MG63 (cell line): ENCODE measurements around the gene CDK11B. TPM values are rescaled to one million over a fixed set of nuclear protein-coding genes. Genes with fewer than 3 reads are reported as not detected.
A peak's percentile ranks its signal among the peaks of the same experiment; 100 is the strongest.

ENCODE experiments used
- DNase-seq: peaks from one replicate; pipeline ENCODE4 v3.0.0-alpha.2; 2020
- H3K27me3 ChIP-seq: fragments of 250-450 bp; sonication (Bioruptor Pico); 2 replicates; pipeline ENCODE4 v1.5.1; 2020; ENCODE audit warnings: mild to moderate bottlenecking, moderate library complexity
- H3K36me3 ChIP-seq: fragments of 250-450 bp; sonication (Bioruptor Pico); 2 replicates; pipeline ENCODE4 v1.5.1; 2020; ENCODE audit warnings: mild to moderate bottlenecking, moderate library complexity
- H3K4me3 ChIP-seq: fragments of 250-450 bp; sonication (Bioruptor Pico); 2 replicates; pipeline ENCODE4 v1.5.1; 2020; ENCODE audit warnings: mild to moderate bottlenecking, moderate library complexity
- H3K9me3 ChIP-seq: fragments of 250-450 bp; sonication (Bioruptor Pico); 2 replicates; pipeline ENCODE4 v1.5.1; 2020; ENCODE audit warnings: mild to moderate bottlenecking, moderate library complexity
- total RNA-seq: library from RNA; depleted of rRNA; stranded (reverse); fragments of >200 nt; shearing (Covaris generic); gene quantifications from 2 replicates; pipeline ENCODE4 v1.2.3, GENCODE V29; 2014; ENCODE audit warnings: low replicate concordance

Gene CDK11B
- total RNA-seq, 1 experiment from 2014 or later = 4.5 TPM

DNA sequence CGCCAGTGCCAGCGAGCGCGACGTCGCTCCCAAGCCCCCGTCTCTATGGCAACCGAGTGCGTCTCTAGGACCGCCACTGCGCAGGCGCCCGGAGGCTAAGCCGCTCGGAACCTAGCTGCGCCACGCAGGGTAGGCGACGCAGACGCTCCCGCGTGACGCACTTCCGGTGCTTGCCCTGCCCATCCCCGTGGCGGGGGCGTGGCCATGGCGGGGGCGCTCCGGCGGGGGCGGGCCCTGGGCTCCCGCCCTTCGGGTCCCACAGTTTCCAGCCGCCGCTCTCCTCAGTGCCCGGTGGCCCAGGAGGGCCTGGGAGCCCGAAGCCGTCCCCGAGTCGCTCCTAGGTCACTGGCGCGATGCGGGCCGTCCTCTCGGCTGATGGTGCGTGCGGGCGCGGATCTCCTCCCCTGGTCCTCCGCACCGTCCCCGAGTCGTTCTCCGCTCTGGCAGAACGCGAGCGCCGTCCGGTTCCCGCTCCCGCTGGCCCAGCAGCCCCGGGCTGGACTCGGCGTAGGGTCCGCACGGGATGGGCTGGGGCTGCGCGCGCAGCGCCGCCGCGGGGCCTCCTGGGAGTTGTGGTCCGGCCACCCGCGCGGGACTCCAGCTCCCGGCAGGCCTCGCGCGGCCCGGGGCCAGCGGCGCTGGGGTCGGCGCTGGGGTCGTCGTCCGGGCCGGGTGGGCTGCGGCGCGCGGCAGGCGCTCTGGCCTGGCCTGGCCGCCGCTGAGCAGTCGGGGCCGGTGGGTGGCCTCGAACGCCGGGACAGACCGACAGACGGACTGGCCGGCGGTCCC is 43.4 kb downstream of the CDK11B start, which contains the start of gene MIB2:
Gene MIB2 (plus strand): TSS at position 245 of the 789 bp plus-strand sequence. CDS start 7,953 bp downstream, outside the sequence.
- H3K36me3 ChIP-seq = peaks cover 8% of the 10 kb centered on the region
- H3K9me3 ChIP-seq = no peaks in the 10 kb centered on the region
- peak; percentile 93 for DNase-seq
- H3K27me3 ChIP-seq = no peaks in the 10 kb centered on the region
- H3K4me3 ChIP-seq = peak within 1 kb of the TSS; percentile 100

DNA sequence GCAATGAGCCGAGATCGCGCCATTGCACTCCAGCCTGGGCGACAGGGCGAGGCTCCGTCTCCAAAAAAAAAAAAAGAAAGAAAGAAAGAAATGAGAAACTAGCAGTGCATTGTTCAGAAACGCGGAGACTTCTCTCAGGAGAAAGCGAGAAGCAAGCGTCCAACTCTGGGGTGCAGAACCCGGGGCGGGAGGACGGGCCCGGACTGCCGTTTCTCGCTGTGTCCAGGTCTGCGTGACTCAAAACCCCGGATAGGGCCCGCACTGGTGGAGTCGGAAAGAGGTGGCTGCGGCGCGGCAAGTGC is 43.9 kb downstream of the CDK11B start:
- H3K4me3 ChIP-seq = peak overlapping the region; percentile 100
- H3K9me3 ChIP-seq = no peaks in the 10 kb centered on the region
- H3K27me3 ChIP-seq = no peaks in the 10 kb centered on the region
- DNase-seq = no peak
- H3K36me3 ChIP-seq = peaks cover 8% of the 10 kb centered on the region

DNA sequence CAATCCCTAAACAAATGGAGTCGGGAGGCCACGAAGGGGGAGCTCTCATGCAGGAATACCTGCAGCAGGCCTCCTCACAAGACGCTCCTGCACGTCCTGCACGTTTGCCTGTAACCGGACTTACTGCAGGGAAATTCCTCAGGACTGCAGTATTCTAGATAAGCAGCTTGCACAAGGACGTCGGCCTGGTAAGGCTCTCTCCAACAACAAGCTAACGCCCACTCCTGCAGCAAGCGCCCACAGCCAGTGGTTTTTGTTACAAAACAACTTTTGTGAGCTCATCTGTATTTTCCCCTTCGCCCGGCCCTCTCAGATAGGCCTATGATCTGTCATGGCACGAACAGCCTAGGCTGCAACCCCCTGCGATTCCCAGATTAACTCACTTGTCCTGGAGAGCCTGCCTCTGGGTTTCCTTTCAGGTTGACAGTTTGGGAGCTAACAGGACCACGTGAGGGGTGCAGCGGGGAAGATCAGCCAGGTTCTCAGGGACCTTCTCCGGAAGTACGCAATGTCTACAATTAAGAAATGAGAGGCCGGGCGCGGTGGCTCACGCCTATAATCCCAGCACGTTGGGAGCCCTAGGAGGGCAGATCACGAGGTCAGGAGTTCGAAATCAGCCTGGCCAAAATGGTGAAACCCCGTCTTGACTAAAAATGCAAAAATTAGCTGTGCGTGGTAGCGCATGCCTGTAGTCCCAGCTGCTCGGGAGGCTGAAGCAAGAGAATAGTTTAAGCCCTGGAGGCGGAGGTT is 44.4 kb downstream of the CDK11B start:
- Histone ChIP-seq H3K4me3 (peak overlapping the region; percentile 100), H3K27me3 (no peaks in the 10 kb centered on the region), H3K36me3 (peaks cover 8% of the 10 kb centered on the region), H3K9me3 (no peaks in the 10 kb centered on the region)
- DNase-seq = no peak

DNA sequence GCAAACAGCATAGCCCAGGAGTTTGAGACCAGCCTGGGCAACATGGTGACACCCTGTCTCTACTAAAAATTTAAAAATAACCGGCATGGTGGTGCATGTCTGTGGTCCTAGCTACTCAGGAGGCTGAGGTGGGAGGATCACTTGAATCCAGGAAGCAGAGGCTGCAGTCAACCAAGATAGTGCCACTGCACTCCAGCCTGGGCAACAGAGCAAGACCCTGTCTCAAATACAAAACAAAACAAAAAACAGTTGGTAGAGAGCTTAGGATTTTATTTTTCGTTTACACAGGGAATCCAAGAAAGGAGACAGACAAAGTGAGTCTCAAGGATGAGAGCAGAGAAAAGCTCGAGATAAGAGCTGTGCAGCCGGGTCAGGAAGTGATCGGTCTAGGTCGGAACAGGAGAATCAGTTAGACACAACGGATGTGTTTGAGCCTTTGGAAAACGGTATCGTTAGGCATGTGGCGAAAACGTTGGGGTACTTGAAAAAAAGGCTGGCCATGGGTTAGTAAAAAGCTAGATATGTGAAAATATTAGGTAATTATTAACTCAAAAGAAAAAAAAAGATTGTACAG is 45.2 kb downstream of the CDK11B start:
- H3K27me3 ChIP-seq = no peaks in the 10 kb centered on the region
- H3K9me3 ChIP-seq = no peaks in the 10 kb centered on the region
- DNase-seq = no peak

DNA sequence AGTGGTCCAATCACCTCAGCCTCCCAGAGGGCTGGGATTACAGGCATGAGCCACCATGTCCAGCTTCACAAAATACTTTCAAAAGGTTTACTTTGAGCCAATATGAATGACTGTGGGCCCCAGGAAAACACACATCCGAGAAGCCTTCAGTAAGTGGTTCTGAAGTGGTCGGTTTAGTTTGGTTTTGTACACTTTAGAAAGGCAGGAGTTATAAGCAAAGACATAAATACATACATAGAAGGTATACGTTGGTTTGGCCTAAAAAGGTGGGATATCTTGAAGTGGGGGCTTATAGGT is 46.8 kb downstream of the CDK11B start:
- Histone ChIP-seq H3K36me3 (peaks cover 2% of the 10 kb centered on the region), H3K27me3 (no peaks in the 10 kb centered on the region), H3K4me3 (no peak overlapping the region), H3K9me3 (no peaks in the 10 kb centered on the region)
- no peak for DNase-seq

More for the DNA sequence above, 45.2 kb downstream of the CDK11B start:
- Histone ChIP-seq H3K36me3 (peaks cover 8% of the 10 kb centered on the region), H3K4me3 (no peak overlapping the region)

DNA sequence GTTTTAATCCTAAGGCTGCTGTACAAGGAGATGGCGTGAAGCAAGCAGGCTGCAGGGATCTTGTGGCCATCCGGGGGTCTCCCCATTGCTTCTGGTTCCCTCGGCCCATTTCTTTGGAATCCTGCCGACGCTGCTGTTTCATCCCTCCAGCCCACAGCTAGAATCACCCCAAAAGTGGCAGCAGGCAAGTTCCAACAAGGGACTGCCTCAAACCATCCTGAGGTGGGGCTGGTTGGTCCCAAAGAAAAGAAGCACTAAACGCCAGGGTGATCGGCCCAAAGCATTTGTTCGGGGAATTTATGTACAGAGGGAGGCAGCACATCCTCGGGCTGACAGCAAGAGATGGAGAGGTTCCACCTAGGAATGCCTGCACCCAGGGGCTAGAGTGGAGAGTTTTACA is 48.0 kb downstream of the CDK11B start:
- Histone ChIP-seq H3K27me3 (no peaks in the 10 kb centered on the region), H3K9me3 (no peaks in the 10 kb centered on the region), H3K4me3 (no peak overlapping the region), H3K36me3 (peaks cover 2% of the 10 kb centered on the region; the same call in 1 of the 2 replicates)
- no peak for DNase-seq

DNA sequence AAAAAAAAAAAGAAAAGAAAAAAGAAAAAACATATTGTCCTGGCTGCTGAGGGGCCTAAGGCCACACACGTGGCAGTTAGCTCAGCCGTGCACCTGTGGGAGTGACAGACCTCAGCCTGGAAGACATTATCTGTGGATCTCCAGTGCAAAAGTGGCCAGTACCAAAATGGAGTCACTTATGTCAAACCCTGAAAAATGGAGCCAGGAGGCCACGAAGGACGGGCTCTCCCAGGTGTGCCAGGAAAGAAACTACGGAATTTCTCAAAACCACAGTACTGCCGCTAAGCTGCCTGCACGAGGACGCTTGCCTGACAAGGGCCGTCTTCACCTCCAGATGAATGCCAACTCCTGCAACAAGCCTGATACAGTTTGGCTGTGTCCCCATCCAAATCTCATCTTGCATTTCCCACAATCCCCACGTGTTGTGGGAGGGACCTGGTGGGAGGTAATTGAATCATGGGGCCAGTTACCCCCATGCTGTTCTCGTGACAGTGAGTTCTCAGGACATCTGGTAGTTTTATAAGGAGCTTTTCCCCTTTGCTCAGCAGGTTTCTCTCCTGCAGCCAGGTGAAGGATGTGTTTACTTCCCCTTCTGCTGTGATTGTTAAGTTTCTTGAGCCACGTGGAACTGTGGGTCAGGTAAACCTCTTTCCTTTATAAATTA is 48.9 kb downstream of the CDK11B start:
- H3K36me3 ChIP-seq = 0 out of 2 replicates have a peak, but pooled peaks cover 2% of the 10 kb centered on the region
- no peak overlapping the region for H3K4me3 ChIP-seq
- no peaks in the 10 kb centered on the region for H3K27me3 ChIP-seq
- no peaks in the 10 kb centered on the region for H3K9me3 ChIP-seq
- DNase-seq = no peak

DNA sequence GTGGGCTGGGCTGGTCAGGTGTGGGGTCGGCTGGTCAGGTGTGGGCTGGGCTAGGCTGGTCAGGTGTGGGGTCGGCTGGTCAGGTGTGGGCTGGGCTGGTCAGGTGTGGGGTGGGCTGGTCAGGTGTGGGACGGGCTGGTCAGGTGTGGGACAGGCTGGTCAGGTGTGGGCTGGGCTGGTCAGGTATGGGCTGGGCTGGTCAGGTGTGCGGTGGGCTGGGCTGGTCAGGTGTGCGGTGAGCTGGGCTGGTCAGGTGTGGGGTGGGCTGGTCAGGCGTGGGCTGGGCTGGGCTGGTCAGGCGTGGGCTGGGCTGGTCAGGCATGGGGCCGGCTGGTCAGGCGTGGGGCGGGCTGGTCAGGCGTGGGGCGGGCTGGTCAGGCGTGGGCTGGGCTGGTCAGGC is 52.6 kb downstream of the CDK11B start:
- Histone ChIP-seq H3K9me3 (no peaks in the 10 kb centered on the region), H3K27me3 (no peaks in the 10 kb centered on the region)

DNA sequence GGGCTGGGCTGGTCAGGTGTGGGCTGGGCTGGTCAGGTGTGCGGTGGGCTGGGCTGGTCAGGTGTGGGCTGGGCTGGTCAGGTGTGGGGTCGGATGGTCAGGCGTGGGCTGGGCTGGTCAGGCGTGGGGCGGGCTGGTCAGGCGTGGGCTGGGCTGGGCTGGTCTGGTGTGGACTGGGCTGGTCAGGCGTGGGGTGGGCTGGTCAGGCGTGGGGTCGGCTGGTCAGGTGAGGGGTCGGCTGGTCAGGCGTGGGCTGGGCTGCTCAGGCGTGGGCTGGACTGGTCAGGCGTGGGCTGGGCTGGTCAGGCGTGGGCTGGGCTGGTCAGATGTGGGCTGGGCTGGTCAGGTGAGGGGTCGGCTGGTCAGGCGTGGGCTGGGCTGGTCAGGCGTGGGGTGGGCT is 53.1 kb downstream of the CDK11B start:
- no peak overlapping the region for H3K4me3 ChIP-seq
- no peaks in the 10 kb centered on the region for H3K27me3 ChIP-seq
- no peaks in the 10 kb centered on the region for H3K9me3 ChIP-seq
- DNase-seq = no peak
- H3K36me3 ChIP-seq = no peaks in the 10 kb centered on the region

More for the DNA sequence above, 52.6 kb downstream of the CDK11B start:
- Histone ChIP-seq H3K36me3 (no peaks in the 10 kb centered on the region), H3K4me3 (no peak overlapping the region)
- no peak for DNase-seq

DNA sequence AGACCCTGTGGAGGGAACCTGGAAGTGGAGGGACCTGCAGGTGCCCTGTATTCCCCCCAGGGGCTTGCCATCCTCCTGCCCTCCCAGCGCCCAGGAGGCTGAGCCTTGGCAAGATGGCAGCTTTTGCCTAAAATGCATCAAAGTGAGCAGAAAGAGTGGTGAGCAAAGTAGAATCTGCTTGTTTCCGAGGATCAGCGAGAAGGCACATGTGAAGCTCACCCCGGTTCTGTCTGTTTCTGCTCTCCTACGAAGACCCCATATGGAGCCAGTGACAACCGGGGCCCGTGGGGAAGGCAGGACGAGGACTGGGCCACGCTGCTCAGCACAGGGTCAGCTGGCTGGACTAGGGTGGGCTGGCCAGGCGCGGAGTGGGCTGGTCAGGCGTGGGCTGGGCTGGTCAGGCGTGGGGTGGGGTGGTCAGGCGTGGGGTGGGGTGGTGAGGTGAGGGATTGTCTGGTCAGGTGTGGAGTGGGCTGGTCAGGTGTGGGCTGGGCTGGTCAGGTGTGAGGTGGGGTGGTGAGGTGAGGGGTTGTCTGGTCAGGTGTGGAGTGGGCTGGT is 53.7 kb downstream of the CDK11B start:
- no peaks in the 10 kb centered on the region for H3K36me3 ChIP-seq
- H3K9me3 ChIP-seq = no peaks in the 10 kb centered on the region
- no peaks in the 10 kb centered on the region for H3K27me3 ChIP-seq
- H3K4me3 ChIP-seq = no peak overlapping the region
- DNase-seq = no peak

DNA sequence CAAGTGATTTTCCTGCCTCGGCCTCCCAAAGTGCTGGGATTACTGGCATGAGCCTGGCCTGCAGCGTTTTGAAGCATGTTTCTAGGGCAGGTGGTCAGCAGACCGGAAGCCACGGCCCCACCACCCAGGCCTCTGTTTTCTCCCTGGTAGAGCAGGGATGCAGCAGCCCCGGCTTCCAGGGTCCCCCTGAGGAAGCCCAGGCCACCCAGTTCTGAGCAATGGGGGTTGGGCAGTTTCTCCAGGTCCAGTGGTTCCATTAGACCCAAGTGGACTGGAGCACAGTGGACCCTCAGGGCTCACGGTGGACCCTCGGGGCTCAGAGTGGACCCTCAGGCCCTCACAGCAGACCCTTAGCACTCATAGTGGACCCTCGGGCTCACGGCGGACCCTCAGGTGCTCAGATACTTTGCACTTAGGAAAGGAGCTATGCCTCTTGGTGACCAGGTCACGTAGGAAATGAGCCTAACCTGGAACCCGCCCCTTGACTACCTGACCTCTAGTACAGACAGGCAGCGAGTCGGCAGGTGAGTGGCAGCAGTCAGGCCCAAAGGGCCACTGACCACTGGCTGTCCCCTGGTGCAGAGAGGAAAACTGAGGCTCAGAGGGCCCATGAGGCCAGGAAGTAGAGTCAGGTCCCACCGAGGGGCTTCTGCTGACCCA is 54.3 kb downstream of the CDK11B start:
- H3K4me3 ChIP-seq = no peak overlapping the region
- H3K36me3 ChIP-seq = no peaks in the 10 kb centered on the region
- no peaks in the 10 kb centered on the region for H3K9me3 ChIP-seq
- DNase-seq = no peak
- H3K27me3 ChIP-seq = no peaks in the 10 kb centered on the region

DNA sequence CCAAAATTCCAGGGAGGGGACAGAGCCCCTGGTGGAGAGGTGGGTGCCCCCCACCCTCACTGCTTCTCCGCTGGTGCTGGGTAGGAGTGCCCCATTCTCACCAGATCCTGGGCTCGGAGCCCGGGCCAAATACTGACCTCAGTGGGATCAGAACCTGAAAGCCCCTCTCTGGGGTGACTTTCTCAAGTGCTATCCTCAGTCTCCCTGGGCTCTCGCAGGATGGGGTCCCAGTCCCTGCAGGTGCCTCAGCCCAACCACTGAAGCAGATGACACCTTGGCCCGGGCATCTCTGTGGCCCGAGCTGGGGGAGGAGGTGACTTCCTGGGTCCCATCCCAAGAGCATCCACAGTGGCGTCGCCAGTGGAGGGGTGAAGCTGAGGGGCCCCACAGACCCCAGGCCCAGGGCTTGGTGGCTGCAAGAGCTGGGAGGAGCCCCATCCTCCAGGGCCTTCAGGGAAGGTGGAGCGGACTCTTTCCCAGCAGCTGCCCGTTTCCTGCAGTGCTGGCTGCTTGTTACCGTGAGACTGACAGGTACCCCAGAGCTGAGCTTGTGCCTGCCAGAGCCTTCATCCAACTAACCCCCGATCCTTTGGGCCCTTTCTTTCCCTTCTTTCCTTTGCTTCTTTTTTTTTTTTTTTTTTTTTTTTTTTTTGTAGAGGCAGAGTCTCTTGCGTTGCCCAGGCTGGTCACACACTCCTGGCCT is 55.0 kb downstream of the CDK11B start:
- H3K27me3 ChIP-seq = no peaks in the 10 kb centered on the region
- H3K36me3 ChIP-seq = no peaks in the 10 kb centered on the region
- no peak overlapping the region for H3K4me3 ChIP-seq
- no peak for DNase-seq
- H3K9me3 ChIP-seq = no peaks in the 10 kb centered on the region

DNA sequence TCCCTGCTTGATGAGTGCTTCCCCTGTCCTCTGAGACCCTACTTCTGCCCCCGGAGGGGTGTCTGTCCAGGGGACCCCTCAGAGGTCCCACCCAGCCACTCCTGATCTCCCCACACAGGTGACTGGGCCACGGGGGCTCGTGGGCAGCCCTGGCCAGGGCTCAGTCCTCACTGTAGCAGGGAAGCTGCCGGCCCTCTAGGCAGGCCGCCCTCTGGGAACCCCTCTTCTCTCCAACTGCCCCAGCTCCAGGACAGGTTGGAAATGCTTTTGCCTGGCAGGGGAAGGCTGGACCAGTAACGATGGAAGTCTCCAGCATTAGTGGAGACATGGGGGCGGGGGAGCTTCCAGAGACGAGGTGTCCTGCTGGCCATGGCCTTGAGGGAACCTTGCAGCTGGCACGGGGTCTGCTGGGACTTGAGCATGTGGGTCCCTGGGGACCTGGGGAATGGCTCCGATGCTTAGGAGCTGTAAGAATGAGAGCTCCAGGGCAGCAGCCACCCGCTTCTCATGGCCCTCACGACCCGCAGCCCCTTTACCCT is 55.8 kb downstream of the CDK11B start:
- no peak overlapping the region for H3K4me3 ChIP-seq
- no peaks in the 10 kb centered on the region for H3K27me3 ChIP-seq
- no peak for DNase-seq
- H3K36me3 ChIP-seq = no peaks in the 10 kb centered on the region
- H3K9me3 ChIP-seq = no peaks in the 10 kb centered on the region

DNA sequence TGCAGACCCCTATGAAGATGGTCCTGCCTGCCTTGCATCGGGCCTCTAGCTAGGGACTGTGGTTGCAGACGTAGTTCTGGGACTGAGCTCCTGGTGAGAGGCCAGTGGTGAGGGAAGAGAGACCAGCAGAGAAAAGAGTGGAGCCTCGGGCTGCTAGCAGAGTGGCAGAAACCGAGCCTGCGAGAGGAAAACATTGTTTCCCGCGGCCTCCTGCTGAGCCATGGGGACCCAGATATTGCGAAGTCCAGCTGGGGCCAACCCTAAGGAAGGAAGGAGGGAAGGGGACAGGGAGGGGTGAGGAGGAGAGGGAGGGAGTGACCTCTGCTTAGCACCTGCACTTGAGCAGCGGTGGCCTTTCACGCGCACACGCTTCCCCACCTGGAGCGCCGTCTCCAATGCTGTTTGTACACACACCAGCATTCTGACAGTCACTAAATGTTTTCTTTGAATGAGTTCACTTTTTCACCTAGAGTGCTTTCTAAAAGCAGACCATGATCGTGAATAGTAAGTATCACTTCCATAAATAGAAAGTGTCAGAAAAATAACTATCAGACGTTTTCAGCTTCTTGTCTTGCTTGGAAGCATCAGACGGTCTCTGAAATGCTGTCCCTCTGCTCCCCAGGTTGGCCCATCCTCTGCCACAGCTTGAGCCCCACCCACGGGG is 56.4 kb downstream of the CDK11B start:
- Histone ChIP-seq H3K27me3 (no peaks in the 10 kb centered on the region), H3K4me3 (no peak overlapping the region), H3K9me3 (no peaks in the 10 kb centered on the region), H3K36me3 (no peaks in the 10 kb centered on the region)
- DNase-seq = no peak

DNA sequence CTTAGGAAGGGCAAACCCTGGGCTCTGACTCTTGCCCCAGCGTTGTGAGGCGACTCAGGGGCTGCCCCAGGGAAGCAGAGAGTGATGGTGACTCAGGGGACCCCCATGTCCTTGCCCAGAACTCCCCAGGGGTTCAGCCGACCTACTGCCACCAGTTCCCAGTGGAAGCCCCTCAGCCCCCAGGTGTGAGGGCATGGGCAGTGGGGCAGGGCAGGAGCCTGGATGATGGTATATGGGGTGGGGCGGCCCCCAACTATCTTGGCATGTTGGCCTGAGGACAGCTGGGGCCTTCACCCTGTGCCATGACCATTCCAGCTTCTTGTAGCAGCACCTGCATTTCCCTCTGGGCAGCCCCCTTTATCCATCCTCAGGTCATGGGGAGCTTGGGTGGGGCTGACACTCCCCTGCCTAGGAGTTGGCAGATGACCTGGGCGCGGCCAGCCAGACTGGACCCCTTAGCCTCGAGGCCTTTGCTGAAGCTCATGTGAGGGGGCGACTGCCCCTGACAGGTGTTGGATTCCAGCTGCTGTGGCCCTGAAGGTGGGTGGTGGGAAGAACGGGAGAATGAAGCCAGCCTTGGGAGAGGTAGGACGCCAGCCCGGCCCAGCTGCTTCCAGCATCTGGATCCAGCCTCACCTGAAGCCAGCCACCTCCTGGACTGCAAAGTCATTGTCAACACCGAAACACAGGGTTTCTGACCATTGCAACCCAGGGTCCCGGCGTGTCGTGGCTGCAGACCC is 57.1 kb downstream of the CDK11B start:
- H3K9me3 ChIP-seq = no peaks in the 10 kb centered on the region
- no peaks in the 10 kb centered on the region for H3K36me3 ChIP-seq
- H3K27me3 ChIP-seq = no peaks in the 10 kb centered on the region
- no peak for DNase-seq
- H3K4me3 ChIP-seq = no peak overlapping the region
